ENCODE measurements around the gene MAN2A1.
A peak's percentile ranks its signal among the peaks of the same experiment; 100 is the strongest.
"Not testable (repeated sequence)": the region's sequence is repeated elsewhere in the genome, so short reads cannot be mapped to it uniquely, and the experiment has no call there.

Gene MAN2A1

GRCh38 chr5:109829331-109829730 lies 139.6 kb downstream of the MAN2A1 start:
- no peaks in the 10 kb centered on the region for H3K27me3 Mint-ChIP-seq
- no peak overlapping the region for H3K27ac Mint-ChIP-seq
- H3K4me1 Mint-ChIP-seq (ENCODE audit: low read depth) = peaks cover 18% of the 10 kb centered on the region
- no peak overlapping the region for H3K4me3 Mint-ChIP-seq
- peaks cover 40% of the 10 kb centered on the region for H3K36me3 Mint-ChIP-seq
- H3K9me3 Mint-ChIP-seq (ENCODE audit: low read depth) = no peaks in the 10 kb centered on the region

GRCh38 chr5:109830955-109831502 lies 141.3 kb downstream of the MAN2A1 start:
- Mint-ChIP-seq H3K4me3 (no peak overlapping the region), H3K36me3 (peaks cover 43% of the 10 kb centered on the region), H3K27me3 (no peaks in the 10 kb centered on the region), H3K9me3 (ENCODE audit: low read depth) (no peaks in the 10 kb centered on the region), H3K4me1 (ENCODE audit: low read depth) (peaks cover 25% of the 10 kb centered on the region), H3K27ac (no peak overlapping the region)

- not testable (repeated sequence) for H3K27me3 Mint-ChIP-seq; H3K27ac Mint-ChIP-seq; H3K9me3 Mint-ChIP-seq (ENCODE audit: low read depth); H3K4me3 Mint-ChIP-seq
- H3K36me3 Mint-ChIP-seq = peaks cover 45% of the 10 kb centered on the region
- H3K4me1 Mint-ChIP-seq (ENCODE audit: low read depth) = peaks cover 25% of the 10 kb centered on the region
Observed at GRCh38 chr5:109832207-109833188, 142.8 kb downstream of the MAN2A1 start.

GRCh38 chr5:109833946-109834345 lies 144.2 kb downstream of the MAN2A1 start:
- H3K4me3 Mint-ChIP-seq = no peak overlapping the region
- no peaks in the 10 kb centered on the region for H3K9me3 Mint-ChIP-seq (ENCODE audit: low read depth)
- no peak overlapping the region for H3K27ac Mint-ChIP-seq
- H3K36me3 Mint-ChIP-seq = peaks cover 46% of the 10 kb centered on the region
- H3K27me3 Mint-ChIP-seq = no peaks in the 10 kb centered on the region
- peaks cover 25% of the 10 kb centered on the region for H3K4me1 Mint-ChIP-seq (ENCODE audit: low read depth)

GRCh38 chr5:109836280-109836679 lies 146.6 kb downstream of the MAN2A1 start:
- Mint-ChIP-seq H3K4me1 (ENCODE audit: low read depth) (peaks cover 15% of the 10 kb centered on the region), H3K36me3 (peaks cover 43% of the 10 kb centered on the region)

GRCh38 chr5:109837231-109837861 lies 147.6 kb downstream of the MAN2A1 start:
- Mint-ChIP-seq H3K4me1 (ENCODE audit: low read depth) (peaks cover 11% of the 10 kb centered on the region), H3K27me3 (no peaks in the 10 kb centered on the region), H3K4me3 (no peak overlapping the region), H3K27ac (no peak overlapping the region), H3K36me3 (peaks cover 45% of the 10 kb centered on the region), H3K9me3 (ENCODE audit: low read depth) (no peaks in the 10 kb centered on the region)

More at GRCh38 chr5:109836280-109836679, 146.6 kb downstream of the MAN2A1 start:
- H3K27ac Mint-ChIP-seq = no peak overlapping the region
- H3K9me3 Mint-ChIP-seq (ENCODE audit: low read depth) = no peaks in the 10 kb centered on the region
- no peaks in the 10 kb centered on the region for H3K27me3 Mint-ChIP-seq
- no peak overlapping the region for H3K4me3 Mint-ChIP-seq

GRCh38 chr5:109838157-109838556 lies 148.4 kb downstream of the MAN2A1 start:
- Mint-ChIP-seq H3K36me3 (peaks cover 47% of the 10 kb centered on the region), H3K4me3 (no peak overlapping the region), H3K9me3 (ENCODE audit: low read depth) (no peaks in the 10 kb centered on the region), H3K4me1 (ENCODE audit: low read depth) (peaks cover 11% of the 10 kb centered on the region), H3K27ac (no peak overlapping the region), H3K27me3 (no peaks in the 10 kb centered on the region)

- Mint-ChIP-seq H3K4me1 (ENCODE audit: low read depth) (peaks cover 35% of the 10 kb centered on the region), H3K27me3 (no peaks in the 10 kb centered on the region), H3K4me3 (no peak overlapping the region), H3K9me3 (ENCODE audit: low read depth) (peaks cover 6% of the 10 kb centered on the region), H3K36me3 (peaks cover 62% of the 10 kb centered on the region), H3K27ac (no peak overlapping the region)
Observed at GRCh38 chr5:109844148-109844547, 154.4 kb downstream of the MAN2A1 start.

- Mint-ChIP-seq H3K27me3 (no peaks in the 10 kb centered on the region), H3K27ac (no peak overlapping the region), H3K9me3 (ENCODE audit: low read depth) (peaks cover 6% of the 10 kb centered on the region), H3K36me3 (peaks cover 66% of the 10 kb centered on the region), H3K4me3 (no peak overlapping the region), H3K4me1 (ENCODE audit: low read depth) (peaks cover 40% of the 10 kb centered on the region)
Observed at GRCh38 chr5:109844695-109845094, 155.0 kb downstream of the MAN2A1 start.

- Mint-ChIP-seq H3K4me1 (ENCODE audit: low read depth) (peaks cover 66% of the 10 kb centered on the region), H3K27me3 (no peaks in the 10 kb centered on the region), H3K9me3 (ENCODE audit: low read depth) (peaks cover 6% of the 10 kb centered on the region), H3K4me3 (peak overlapping the region; percentile 30), H3K27ac (peak overlapping the region; percentile 89), H3K36me3 (peaks cover 61% of the 10 kb centered on the region)
Observed at GRCh38 chr5:109848130-109848529, 158.4 kb downstream of the MAN2A1 start.

GRCh38 chr5:109849478-109850088 lies 159.9 kb downstream of the MAN2A1 start:
- peaks cover 6% of the 10 kb centered on the region for H3K9me3 Mint-ChIP-seq (ENCODE audit: low read depth)
- H3K27me3 Mint-ChIP-seq = no peaks in the 10 kb centered on the region
- peaks cover 55% of the 10 kb centered on the region for H3K36me3 Mint-ChIP-seq
- peaks cover 78% of the 10 kb centered on the region for H3K4me1 Mint-ChIP-seq (ENCODE audit: low read depth)
- peak overlapping the region; percentile 89 for H3K27ac Mint-ChIP-seq
- H3K4me3 Mint-ChIP-seq = peak overlapping the region; percentile 52

- Mint-ChIP-seq H3K4me1 (ENCODE audit: low read depth) (peaks cover 83% of the 10 kb centered on the region), H3K27ac (peak overlapping the region; percentile 68), H3K4me3 (peak overlapping the region; percentile 12), H3K9me3 (ENCODE audit: low read depth) (peaks cover 6% of the 10 kb centered on the region), H3K36me3 (peaks cover 36% of the 10 kb centered on the region), H3K27me3 (no peaks in the 10 kb centered on the region)
Observed at GRCh38 chr5:109852371-109853155, 162.8 kb downstream of the MAN2A1 start.

- peaks cover 30% of the 10 kb centered on the region for H3K36me3 Mint-ChIP-seq
- no peak overlapping the region for H3K4me3 Mint-ChIP-seq
- H3K4me1 Mint-ChIP-seq (ENCODE audit: low read depth) = peaks cover 86% of the 10 kb centered on the region
Observed at GRCh38 chr5:109853377-109853776, 163.7 kb downstream of the MAN2A1 start.

GRCh38 chr5:109855056-109855455 lies 165.3 kb downstream of the MAN2A1 start:
- Mint-ChIP-seq H3K4me1 (ENCODE audit: low read depth) (peaks cover 83% of the 10 kb centered on the region), H3K36me3 (peaks cover 22% of the 10 kb centered on the region), H3K4me3 (no peak overlapping the region), H3K27ac (peak overlapping the region; percentile 41), H3K9me3 (ENCODE audit: low read depth) (no peaks in the 10 kb centered on the region), H3K27me3 (no peaks in the 10 kb centered on the region)

More at GRCh38 chr5:109853377-109853776, 163.7 kb downstream of the MAN2A1 start:
- H3K9me3 Mint-ChIP-seq (ENCODE audit: low read depth) = peaks cover 5% of the 10 kb centered on the region
- peak overlapping the region; percentile 68 for H3K27ac Mint-ChIP-seq
- H3K27me3 Mint-ChIP-seq = no peaks in the 10 kb centered on the region
